HL-60 (cell line): ENCODE data around the gene UHRF2.

Experiments
- GABPA ChIP-seq: IDR thresholded peaks from 2 replicates; pipeline ENCODE4 v1.6.1; 2012; ENCODE audit warnings: low read depth
- TF ChIP-seq, protein P1 (sequence below): IDR thresholded peaks from one replicate; pipeline ENCODE4 v1.5.1; 2011; ENCODE audit warnings: low read length, control low read depth, inconsistent platforms; ENCODE audit not compliant: insufficient read depth

DNA sequence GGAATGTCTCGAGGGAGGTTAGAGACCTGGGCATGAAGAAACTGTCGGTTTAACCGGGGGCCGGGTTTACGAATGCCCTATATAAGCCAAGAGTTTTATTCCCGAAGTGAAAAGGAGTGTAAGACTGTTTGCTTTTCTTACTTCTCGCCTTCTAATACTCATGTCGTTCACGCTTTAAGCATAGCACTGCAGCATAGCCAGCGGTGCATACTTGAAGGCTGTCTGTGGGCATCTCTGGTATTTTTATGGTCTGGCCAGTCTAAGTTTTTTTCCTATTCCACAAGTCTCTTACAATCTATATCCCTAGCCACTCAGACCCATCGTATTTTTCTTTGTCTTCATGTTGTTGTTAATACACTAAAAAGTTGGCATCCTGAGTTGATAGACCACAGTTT, 1.2 kb downstream of the UHRF2 start:
- TF ChIP-seq, protein P1, sequence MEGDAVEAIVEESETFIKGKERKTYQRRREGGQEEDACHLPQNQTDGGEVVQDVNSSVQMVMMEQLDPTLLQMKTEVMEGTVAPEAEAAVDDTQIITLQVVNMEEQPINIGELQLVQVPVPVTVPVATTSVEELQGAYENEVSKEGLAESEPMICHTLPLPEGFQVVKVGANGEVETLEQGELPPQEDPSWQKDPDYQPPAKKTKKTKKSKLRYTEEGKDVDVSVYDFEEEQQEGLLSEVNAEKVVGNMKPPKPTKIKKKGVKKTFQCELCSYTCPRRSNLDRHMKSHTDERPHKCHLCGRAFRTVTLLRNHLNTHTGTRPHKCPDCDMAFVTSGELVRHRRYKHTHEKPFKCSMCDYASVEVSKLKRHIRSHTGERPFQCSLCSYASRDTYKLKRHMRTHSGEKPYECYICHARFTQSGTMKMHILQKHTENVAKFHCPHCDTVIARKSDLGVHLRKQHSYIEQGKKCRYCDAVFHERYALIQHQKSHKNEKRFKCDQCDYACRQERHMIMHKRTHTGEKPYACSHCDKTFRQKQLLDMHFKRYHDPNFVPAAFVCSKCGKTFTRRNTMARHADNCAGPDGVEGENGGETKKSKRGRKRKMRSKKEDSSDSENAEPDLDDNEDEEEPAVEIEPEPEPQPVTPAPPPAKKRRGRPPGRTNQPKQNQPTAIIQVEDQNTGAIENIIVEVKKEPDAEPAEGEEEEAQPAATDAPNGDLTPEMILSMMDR = no peak
- TF ChIP-seq GABPA = no peak
